ENCODE results near the gene AGR2. TPM values are rescaled to one million over a fixed set of nuclear protein-coding genes. Genes with fewer than 3 reads are reported as not detected.
"Not testable (repeated sequence)": the region's sequence is repeated elsewhere in the genome, so short reads cannot be mapped to it uniquely, and the experiment has no call there.

Gene AGR2
- total RNA-seq (2014; rRNA removed; shearing (Covaris generic)): 650 and 769 TPM in 2 replicates
- 348 and 493 TPM in 2 replicates for polyA plus RNA-seq (2014; cell fraction: nucleus; rRNA removed)

DNA sequence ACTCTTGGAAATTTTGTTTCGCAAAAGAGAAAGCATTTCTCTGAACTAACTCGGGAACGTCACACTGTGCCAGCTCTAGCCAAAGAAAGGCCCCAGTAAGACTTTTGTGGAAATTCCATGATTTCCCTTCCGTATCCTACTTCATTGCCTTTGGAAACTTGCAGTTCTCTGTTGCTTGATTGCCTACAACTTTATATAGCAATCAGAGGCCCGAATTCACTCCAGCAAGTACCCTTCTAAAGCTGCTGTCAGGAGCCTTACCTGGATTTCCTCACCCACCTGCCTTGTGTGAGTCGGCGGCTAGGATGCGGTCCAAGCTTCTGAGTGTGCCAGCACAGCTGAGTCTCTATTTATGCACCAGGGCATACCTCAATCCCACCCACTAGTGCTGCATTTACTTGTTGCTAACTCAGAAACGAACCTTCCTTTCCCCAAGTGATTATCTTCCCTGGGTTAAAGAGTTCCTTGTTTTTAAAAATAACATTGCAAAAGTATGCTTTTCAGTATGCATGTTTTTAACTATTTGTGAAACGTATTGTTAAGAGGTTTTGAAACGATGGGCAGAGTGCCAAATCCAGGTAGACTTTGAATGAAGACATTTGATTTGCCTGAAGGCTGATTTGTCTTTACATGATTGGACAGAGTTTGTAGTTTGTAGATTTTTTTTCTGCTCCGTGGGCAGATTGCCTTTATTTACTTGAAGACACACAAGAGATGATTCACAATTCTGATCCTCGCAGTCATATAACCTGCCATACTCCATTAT, at the start of gene AGR2:
AGR2 (minus strand) TSS at position 326 of the 766 bp plus-strand sequence. CDS start 3,203 bp downstream, outside the sequence.
- DNase-seq (ENCODE audit: extremely low read depth, low read depth): peak; percentile 69

DNA sequence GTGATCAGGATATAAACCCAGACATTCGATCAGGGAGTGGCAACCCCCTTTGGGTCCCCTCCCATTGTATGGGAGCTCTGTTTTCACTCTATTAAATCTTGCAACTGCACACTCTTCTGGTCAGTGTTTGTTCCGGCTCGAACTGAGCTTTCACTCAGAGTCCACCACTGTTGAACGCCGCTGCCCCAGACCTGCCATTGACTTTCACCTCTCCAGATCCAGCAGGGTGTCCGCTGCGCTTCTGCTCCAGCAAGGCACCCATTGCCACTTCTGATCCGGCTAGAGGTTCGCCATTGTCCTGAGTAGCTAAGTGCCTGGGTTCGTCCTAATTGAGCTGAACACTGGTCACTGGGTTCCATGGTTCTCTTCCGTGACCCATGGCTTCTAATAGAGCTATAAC, 48.4 kb upstream of the AGR2 start:
- DNase-seq (ENCODE audit: extremely low read depth, low read depth): not testable (repeated sequence)

DNA sequence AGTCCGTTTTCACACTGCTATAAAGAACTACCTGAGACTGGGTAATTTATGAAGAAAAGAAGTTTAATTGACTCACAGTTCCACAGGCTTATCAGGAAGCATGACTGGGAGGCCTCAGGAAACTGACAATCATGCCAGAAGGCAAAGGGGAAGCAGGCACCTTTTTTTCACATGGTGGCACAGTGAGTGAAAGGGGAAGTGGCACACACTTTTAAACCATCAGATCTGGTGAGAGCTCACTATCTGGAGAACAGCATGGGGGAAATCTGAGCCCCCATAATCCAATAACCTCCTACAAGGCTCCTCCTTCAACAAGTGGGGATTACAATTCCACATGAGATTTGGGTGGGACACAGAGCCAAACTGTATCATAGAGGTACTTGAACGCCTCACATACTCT, 47.0 kb upstream of the AGR2 start:
- DNase-seq (ENCODE audit: extremely low read depth, low read depth): no peak

DNA sequence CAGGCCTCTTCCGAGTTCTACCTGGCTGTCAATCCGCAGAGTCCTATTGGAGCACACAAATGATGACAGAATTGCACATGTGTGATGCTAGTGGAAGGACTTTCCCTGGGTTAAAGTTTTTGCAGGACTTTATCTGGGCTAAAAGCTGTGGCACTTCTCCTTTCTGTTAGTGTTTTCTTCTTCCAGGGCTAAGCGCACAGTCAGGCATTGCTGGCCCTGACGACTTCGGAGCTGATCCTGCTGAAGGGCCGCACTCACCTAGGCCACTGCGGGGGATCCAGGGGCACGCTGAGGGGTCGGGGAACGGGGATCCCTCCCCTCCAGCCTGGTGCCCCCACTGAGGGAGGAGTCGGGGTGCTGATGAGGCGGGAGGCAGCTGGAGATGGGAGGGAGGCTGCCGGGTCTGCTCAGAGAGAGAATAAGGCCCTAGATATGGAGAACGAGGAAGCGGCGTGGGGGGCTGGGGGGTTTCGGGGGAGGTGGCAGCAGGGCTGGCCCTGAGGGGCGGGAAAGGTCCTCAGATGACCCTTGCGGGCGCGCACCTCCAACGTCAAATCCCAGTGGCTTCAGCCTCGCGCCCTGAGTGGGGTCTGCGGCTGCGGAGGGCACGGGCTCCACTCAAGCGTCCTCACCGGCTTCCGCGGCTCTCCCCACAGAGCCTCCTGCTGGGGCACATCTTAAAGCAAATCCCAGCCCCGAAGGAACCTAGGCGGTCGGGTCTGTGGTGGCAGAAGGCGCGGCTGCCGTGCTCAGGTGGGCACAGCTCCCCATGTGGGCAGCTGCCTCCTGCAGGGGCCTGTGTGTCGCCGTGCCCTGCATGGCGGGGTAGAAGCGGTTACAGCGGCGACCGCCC, 46.0 kb upstream of the AGR2 start:
- DNase-seq (ENCODE audit: extremely low read depth, low read depth): no peak

DNA sequence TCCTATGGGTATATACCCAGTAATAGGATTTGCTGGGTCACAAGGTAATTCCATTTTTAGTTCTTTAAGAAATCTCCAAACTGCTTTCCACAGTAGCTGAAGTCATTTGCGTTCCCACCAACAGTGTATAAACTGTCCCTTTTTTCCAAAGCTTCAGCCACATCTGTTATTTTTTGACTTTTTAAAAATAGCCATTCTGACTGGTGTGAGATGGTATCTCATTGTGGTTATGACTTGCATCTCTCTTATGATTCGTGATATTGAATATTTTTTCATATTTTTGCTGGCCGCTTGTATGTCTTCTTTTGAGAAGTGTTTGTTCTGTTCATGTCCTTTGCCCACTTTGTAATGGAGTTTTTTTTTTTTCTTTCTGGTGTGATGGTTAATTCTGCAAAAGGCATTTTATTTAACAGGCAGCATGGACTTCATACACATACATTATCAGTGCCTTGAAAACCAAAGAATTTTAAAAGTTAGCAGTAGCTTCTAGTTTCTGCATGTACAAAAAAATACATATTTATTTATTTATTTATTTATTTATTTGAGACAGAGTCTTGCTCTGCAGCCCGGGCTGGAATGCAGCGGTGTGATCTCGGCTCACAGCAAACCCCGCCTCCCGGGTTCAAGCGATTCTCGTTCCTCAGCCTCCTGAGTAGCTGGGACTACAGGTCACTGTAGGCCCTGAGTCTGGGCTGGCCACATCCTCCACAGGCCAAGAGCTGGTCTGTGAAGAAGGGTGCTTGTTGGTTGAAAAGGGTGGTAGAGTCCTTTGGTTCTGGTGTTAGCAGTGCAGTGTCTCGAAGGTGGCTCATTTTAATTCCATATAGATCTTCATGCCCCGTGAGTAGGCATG, 44.7 kb upstream of the AGR2 start:
- DNase-seq (ENCODE audit: extremely low read depth, low read depth): no peak

DNA sequence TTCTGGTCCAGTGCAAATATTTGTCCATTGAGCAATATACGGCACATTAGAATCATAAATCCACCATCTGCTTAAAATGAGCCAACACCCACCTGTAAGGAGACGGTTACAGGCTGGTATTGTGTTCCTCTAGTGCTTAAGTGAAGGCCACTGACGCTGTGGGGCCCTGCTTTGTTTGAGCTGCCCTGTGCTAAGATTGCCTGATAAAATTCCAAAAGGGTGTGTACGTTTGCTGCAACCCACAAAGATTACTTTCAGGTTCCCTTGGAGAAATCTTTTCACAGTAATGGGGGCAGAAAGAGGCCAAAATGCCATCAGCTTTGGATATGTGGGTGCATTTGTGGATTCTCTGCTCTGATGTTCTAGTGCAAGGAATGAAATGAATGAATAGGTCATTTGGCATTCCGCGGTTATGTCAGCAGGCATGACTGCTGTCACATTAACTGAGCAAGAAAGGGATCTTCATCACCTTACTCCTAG, 42.6 kb upstream of the AGR2 start:
- peak; percentile 49 for DNase-seq (ENCODE audit: extremely low read depth, low read depth)

DNA sequence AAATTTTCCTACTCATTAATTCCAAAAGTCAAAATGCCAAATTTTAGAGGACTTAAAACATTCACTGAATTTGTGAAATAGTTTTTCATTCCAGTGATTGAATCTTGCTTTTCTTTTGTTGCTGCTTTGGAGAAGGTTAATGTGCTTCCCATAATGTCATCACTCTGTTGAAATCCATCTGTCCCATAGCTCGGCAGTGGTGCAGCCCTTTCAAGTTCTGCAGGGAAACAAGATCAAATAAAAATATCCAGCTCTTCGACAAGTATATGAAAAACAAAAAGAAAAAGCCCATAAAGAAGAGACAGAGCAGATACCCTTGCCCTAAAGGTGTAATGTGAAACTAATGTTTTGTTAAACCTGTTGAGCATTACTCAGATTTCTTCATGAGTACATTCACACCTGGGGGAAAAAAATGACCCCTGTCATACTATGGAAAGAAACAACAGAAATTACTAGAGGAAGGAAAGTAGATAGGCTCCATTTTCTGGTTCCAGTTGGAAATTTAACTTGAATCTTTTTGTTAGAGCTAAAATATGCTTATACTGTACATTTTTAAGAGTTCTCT, 41.9 kb upstream of the AGR2 start:
- DNase-seq (ENCODE audit: extremely low read depth, low read depth): peak; percentile 21

DNA sequence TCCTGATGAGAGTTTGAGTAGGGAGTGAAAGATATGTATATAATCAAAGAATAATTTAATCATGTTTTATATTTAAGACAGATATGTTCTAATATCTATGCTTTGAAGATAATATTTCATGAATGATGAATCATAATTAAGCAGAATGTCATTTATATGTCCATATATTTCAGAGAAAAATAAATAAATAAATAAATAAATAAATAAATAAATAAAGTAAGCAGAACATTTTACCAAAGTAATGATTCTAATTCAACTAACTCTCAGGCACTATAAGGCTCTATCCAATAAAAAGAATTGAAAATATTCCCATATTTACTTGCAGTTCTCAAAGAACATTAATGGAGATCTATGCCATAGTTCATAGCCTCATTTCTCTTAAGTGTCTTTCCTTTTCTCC, 40.9 kb upstream of the AGR2 start:
- no peak for DNase-seq (ENCODE audit: extremely low read depth, low read depth)

DNA sequence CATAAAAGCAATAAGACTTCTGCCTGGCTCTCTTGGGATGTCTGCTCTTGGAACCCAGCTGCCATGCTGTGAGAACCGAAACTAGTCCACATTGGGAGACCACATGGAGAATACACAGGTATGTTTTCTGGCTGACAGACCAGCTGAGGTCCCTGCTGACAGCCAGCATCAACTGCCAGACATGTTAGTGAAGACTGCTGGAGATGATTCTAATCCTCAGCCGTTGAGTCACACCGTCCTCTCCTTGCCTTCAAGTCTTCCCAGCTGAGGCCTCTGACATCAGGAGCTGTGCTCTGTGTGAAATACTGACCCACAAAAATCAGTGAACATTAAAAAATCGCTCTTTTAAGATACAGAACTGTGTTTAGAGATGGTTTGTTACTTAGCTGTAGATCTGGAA, 36.9 kb upstream of the AGR2 start:
- no peak for DNase-seq (ENCODE audit: extremely low read depth, low read depth)

DNA sequence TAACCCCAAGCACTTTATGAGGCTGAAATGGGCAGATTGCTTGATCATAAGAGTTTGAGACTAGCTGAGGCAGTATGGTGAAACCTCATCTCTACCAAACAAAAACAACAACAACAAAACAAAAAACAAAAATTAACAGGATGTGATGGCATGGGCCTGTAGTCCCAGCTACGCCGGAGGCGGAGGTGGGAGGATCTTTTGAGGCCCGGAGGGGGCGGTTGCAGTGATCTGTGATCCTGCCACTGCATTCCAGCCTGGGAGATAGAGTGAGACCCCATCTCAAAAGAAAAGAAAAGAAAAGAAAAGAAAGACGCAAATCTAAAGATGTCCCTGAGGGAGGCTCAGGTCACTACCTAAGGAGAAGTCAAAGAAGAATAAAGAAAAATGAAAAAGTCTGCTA, 35.3 kb upstream of the AGR2 start:
- no peak for DNase-seq (ENCODE audit: extremely low read depth, low read depth)

DNA sequence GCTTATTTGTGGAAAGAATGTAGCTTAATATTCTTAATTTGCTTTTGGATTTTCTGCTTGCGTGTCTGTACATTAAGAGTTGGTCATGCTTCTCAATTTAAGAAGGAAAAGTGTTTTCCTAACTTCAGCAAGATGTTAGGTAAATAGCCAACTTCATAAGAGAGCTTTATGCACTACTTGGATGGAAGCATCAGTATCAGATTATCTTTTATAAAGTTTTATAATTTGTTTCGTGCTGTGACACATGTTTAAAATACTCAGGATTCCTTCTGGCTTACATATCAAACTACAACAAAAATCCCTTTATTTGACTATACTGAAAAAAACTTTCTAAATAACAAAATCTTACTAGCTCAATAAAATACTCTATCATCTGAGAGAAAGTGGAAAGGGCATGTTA, 34.8 kb upstream of the AGR2 start:
- no peak for DNase-seq (ENCODE audit: extremely low read depth, low read depth)

DNA sequence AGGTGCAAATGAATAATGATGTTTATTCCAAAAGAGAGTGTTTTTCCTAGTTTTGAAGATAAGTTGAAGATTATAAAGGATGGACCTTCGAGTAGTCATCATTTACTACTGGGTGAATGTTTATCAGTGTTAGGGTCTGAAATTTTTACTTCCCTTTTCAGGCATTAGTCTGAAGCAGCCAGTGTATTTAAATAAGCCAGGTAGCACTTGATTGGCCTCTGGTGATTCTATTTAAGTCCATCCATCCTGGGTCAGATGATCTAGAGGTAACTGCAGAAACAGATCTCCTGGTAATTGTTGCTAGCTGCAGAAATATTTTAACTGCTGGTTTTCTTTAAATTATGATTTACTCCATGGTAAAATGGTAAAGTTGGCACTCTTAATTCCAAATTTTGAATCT, 34.1 kb upstream of the AGR2 start:
- no peak for DNase-seq (ENCODE audit: extremely low read depth, low read depth)

DNA sequence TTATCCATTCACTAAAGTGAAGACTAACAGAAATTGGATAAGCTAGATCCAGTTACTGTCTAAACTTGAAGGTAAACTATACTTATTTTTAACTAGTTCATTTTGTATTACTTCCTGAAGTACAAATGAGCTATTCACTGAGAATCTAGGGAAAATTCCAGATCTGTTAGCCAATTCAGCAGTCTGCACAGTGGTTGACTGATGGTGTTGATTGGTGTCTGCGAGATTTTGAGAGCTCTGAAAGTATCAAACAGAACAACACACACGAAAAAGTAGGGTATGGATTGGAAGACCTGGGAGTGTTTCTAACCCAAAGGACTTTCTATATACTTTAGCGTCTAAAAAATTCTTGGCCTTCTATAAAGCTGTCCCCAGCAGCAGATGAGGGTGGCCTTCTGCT, 33.6 kb upstream of the AGR2 start:
- DNase-seq (ENCODE audit: extremely low read depth, low read depth): no peak

DNA sequence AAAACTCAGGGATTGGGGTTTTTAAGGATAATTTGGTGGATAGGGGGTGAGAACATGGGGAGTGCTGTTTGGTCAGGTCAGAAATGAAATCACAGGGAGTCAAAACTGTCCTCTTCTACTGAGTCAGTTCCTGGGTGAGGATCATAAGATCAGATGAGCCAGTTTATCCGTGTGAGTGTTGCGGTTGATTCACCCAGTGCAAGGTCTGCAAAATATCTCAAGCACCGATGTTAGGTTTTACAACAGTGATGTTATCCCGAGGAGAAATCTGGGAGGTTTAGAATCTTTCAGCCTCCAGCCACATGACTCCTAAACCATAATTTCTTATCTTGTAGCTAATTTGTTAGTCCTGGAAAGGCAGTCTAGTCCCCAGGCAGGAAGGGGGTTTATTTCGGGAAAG, 31.7 kb upstream of the AGR2 start:
- DNase-seq (ENCODE audit: extremely low read depth, low read depth): no peak

DNA sequence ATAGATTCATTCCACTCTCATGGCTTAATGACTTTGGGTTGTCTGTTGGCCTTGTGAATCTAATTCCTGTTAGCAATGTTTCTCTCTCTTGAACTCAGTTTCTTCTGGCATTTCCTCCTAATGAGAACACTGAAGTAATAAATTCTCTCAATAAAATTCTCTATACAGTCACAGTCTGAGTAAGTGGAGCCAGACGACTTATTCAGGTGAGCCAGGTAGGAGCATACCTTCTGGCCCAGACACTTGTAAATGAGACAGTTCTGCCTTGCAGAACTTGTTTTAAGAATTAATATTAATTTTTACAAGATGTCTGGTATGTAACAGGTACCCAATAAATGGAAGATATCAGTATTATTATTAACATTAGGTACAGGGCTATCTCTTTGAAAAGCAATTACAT, 28.6 kb upstream of the AGR2 start:
- no peak for DNase-seq (ENCODE audit: extremely low read depth, low read depth)

DNA sequence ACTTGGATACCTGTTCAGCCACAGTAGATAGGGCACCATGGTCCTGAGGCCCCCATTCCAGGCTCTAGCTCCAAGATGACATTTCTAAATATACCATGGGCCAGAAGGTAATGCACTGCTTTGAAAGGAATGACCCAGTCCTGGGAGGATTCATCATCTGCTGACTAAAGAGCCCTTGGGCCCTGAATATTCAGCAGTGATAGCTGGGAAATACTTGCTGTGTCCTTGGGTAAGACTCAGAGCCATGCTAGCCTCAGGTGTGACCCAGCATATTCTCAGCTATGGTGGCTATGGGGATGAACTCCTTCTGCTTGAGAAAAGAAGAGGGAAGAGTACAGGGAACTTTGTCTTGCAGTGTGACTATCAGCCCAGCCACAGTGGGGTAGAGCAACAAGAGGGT, 21.3 kb upstream of the AGR2 start:
- no peak for DNase-seq (ENCODE audit: extremely low read depth, low read depth)

DNA sequence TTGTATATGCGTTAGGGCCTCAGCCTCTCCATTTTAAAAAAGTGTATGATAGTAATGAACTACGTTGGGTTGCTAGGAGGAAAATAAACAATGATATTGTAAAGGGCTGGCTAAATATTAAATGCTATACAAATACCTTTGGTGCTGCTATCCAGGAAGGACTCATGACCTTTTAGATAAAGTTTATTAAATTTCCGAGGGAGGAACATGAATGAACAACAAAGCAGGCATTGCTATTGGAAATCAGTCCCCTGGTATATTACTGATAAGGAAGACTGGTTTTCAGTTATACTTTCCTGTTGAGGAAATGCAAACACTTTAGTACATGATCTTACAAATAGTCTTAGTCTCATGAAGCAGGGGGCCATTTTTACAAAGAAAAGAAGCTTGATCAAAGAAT, 17.2 kb upstream of the AGR2 start:
- no peak for DNase-seq (ENCODE audit: extremely low read depth, low read depth)

DNA sequence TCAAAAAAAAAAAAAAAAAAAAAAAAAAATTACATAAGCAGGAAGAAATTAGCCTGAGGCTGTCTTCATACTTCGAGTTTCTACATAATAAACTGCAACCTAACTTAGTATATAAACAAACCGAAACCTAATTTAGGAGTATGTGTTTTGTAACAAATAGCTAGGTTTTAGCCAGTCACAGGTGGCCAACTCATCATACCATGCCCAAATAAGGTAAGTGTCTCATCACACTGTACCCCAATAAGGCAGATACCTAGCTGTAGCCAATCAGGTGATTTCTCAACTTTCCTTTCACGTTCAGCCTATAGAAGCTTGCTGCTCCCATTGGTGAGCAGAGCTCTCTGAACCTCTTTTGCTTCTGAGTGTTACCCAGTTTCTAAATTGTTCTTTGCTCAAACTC, 13.9 kb upstream of the AGR2 start:
- DNase-seq (ENCODE audit: extremely low read depth, low read depth): no peak

DNA sequence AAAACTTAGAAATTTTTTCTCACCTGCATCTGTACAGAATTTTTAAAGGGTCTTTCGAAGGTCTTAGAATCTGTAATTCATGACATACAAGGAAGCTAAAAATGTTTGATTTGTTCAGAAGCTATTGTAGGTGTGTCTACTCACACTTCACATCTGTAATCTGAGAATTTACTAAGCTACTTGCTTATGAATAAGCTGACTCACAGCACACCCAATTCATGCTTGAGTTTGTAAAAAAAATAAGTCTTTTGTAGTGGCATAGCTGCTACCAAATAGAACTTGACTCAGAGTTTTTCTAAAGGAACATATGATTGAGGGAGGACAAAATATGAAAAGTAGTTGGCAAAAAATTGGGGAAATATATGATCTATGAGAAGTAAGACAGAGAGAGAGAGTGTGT, 12.7 kb upstream of the AGR2 start:
- peak; percentile 50 for DNase-seq (ENCODE audit: extremely low read depth, low read depth)

DNA sequence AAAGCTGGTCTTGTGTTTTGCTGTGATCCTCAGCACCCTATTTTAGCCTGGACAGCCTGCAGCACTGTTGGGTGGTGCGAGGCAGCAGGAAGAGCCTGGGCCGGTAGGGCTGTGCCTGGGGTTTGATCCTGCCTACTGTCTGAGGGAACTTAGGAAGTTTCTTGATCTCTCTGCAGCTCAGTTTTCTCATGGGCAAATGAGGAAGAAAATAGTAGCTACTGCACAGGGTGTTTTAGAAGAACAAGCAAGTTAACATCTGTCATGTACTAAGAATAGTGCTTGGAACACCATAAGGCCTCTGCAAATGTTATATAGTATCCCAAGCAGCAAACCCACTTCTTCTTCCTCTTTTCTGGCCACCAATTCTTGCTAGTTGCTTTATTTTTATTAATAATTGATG, 12.0 kb upstream of the AGR2 start:
- DNase-seq (ENCODE audit: extremely low read depth, low read depth): no peak

DNA sequence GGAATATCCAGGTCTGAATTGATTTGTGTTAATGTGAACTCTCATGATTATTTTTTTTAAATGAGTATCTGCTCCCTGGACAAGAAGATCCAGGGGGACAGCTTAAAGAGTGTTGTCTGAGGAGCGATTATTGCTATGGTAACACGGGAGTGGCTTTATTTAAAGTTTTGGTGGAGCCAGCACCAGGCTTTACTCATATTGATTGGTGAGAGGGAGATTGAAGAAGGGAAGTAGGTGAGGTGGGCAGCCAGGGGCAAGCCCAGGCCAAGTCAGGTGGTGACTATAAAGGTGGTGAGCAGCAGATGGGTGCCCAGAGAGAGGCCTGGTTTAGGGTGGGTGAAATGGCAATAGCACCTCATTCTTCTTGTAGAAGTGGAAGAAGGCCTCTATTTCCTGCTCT, 10.2 kb upstream of the AGR2 start:
- DNase-seq (ENCODE audit: extremely low read depth, low read depth): no peak
